ENCODE measurements around the gene NKAIN1.

GRCh38 chr1:31159869-31160611 lies 79.6 kb downstream of the NKAIN1 start:
- TF ChIP-seq CTCF (IDR thresholded peaks at IDR 0.05), result no peak
- TF ChIP-seq POLR2A (IDR thresholded peaks at IDR 0.05), result no peak
